DND-41 (cell line): ENCODE data around the gene RGS9.

Experiments
- CTCF ChIP-seq: IDR thresholded peaks from 2 replicates; pipeline ENCODE4 v1.5.1; 2012; ENCODE audit warnings: borderline replicate concordance, low read length, moderate library complexity, mild to moderate bottlenecking; ENCODE audit not compliant: poor library complexity, severe bottlenecking; ENCODE audit errors: extremely low read depth
- EZH2 ChIP-seq: IDR thresholded peaks from 3 replicates; pipeline ENCODE4 v1.6.1; 2012; ENCODE audit warnings: borderline replicate concordance, low read depth, mild to moderate bottlenecking, moderate library complexity, low read length, inconsistent platforms; ENCODE audit not compliant: severe bottlenecking

- no peak for TF ChIP-seq CTCF
- no peak for TF ChIP-seq EZH2
Observed at GRCh38 chr17:65261682-65262636, 124.8 kb downstream of the RGS9 start.
